HL-60 (cell line): Measurements from ENCODE around the gene ENDOD1.

Experiments used
- POLR2AphosphoS5 ChIP-seq: IDR thresholded peaks from 2 replicates; pipeline ENCODE4 v1.6.1; 2012; ENCODE audit warnings: low read depth
- TF ChIP-seq, protein P1 (sequence below): IDR thresholded peaks from one replicate; pipeline ENCODE4 v1.5.1; 2011; ENCODE audit warnings: low read length, control low read depth, inconsistent platforms; ENCODE audit not compliant: insufficient read depth
- TF ChIP-seq, protein P2 (sequence below): IDR thresholded peaks from 2 replicates; pipeline ENCODE4 v1.6.1; 2012; ENCODE audit warnings: low read depth; ENCODE audit not compliant: insufficient replicate concordance

DNA sequence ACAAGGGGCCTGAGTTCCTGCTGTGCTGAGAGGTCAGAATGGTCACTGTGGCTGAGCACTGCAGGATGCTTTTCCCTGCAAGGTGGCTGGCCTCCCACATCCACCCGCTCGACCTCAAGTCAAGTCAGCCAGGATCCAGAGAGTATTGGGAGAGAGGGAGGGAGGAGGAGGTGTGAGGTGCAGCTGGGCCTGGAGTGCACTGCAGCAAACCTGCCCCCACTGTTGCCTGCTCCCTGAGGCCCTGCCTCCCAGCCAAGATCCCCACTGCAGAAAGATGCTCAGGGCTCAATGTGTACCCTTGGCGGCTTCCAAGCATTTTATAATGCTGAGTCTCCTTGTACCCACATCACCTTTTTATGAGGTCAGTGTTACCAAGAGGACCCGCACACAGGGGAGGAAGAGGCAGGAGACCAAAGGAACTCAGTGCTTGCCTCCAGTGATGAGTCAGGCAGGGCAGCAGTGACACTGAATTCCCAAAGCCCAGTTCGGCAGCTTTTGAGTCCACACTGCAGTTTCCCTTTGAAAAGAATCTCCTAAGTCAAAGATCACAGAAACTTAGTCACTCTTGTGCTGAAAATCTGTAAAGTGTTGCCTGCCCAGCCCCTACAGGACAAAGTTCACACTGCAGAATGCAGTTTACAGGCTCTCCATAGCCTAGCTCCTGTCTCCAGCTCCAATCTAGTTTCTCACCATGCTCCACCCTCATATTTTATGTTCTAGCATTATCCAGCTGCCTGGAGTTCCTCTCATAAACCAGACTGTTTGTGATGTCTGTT lies 3.1 kb downstream of the ENDOD1 start:
- TF ChIP-seq POLR2AphosphoS5 = no peak
- TF ChIP-seq, protein P1, sequence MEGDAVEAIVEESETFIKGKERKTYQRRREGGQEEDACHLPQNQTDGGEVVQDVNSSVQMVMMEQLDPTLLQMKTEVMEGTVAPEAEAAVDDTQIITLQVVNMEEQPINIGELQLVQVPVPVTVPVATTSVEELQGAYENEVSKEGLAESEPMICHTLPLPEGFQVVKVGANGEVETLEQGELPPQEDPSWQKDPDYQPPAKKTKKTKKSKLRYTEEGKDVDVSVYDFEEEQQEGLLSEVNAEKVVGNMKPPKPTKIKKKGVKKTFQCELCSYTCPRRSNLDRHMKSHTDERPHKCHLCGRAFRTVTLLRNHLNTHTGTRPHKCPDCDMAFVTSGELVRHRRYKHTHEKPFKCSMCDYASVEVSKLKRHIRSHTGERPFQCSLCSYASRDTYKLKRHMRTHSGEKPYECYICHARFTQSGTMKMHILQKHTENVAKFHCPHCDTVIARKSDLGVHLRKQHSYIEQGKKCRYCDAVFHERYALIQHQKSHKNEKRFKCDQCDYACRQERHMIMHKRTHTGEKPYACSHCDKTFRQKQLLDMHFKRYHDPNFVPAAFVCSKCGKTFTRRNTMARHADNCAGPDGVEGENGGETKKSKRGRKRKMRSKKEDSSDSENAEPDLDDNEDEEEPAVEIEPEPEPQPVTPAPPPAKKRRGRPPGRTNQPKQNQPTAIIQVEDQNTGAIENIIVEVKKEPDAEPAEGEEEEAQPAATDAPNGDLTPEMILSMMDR = peak; percentile 41
- TF ChIP-seq, protein P2, sequence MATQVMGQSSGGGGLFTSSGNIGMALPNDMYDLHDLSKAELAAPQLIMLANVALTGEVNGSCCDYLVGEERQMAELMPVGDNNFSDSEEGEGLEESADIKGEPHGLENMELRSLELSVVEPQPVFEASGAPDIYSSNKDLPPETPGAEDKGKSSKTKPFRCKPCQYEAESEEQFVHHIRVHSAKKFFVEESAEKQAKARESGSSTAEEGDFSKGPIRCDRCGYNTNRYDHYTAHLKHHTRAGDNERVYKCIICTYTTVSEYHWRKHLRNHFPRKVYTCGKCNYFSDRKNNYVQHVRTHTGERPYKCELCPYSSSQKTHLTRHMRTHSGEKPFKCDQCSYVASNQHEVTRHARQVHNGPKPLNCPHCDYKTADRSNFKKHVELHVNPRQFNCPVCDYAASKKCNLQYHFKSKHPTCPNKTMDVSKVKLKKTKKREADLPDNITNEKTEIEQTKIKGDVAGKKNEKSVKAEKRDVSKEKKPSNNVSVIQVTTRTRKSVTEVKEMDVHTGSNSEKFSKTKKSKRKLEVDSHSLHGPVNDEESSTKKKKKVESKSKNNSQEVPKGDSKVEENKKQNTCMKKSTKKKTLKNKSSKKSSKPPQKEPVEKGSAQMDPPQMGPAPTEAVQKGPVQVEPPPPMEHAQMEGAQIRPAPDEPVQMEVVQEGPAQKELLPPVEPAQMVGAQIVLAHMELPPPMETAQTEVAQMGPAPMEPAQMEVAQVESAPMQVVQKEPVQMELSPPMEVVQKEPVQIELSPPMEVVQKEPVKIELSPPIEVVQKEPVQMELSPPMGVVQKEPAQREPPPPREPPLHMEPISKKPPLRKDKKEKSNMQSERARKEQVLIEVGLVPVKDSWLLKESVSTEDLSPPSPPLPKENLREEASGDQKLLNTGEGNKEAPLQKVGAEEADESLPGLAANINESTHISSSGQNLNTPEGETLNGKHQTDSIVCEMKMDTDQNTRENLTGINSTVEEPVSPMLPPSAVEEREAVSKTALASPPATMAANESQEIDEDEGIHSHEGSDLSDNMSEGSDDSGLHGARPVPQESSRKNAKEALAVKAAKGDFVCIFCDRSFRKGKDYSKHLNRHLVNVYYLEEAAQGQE = no peak
